HEK293 (cell line): Measurements from ENCODE around the gene EXOC8.

Experiments used
- BCL11B ChIP-seq: fragments of 450-650 bp; formaldehyde crosslinking; IDR thresholded peaks from 2 replicates; pipeline ENCODE4 v1.5.1; 2016; ENCODE audit warnings: low read depth, missing biosample characterization, missing genetic modification characterization
- GLIS1 ChIP-seq: fragments of 450-650 bp; formaldehyde crosslinking; IDR thresholded peaks from 2 replicates; pipeline ENCODE4 v1.5.1; 2016; ENCODE audit warnings: missing biosample characterization, missing genetic modification characterization
- HOXA7 ChIP-seq: sonication (generic); formaldehyde crosslinking; IDR thresholded peaks from 2 replicates; pipeline ENCODE4 v1.8.1; 2022; ENCODE audit warnings: missing genetic modification reagents, borderline replicate concordance
- HOXC10 ChIP-seq: sonication (generic); formaldehyde crosslinking; IDR thresholded peaks from 2 replicates; pipeline ENCODE4 v1.8.1; 2023; ENCODE audit warnings: mild to moderate bottlenecking, missing genetic modification reagents
- OSR2 ChIP-seq: fragments of 450-650 bp; formaldehyde crosslinking; IDR thresholded peaks from 2 replicates; pipeline ENCODE4 v1.5.1; 2016; ENCODE audit warnings: missing biosample characterization, missing genetic modification characterization
- SCRT1 ChIP-seq: fragments of 450-650 bp; formaldehyde crosslinking; IDR thresholded peaks from 2 replicates; pipeline ENCODE4 v1.5.1; 2016; ENCODE audit warnings: missing biosample characterization, missing genetic modification characterization, borderline replicate concordance
- SP7 ChIP-seq: fragments of 450-650 bp; formaldehyde crosslinking; IDR thresholded peaks from 2 replicates; pipeline ENCODE4 v1.5.1; 2016; ENCODE audit warnings: missing biosample characterization, missing genetic modification characterization
- YY1 ChIP-seq: fragments of 450-650 bp; formaldehyde crosslinking; IDR thresholded peaks from 2 replicates; pipeline ENCODE4 v1.5.1; 2018; ENCODE audit warnings: missing biosample characterization, missing genetic modification characterization
- ZBTB21 ChIP-seq: fragments of 450-650 bp; formaldehyde crosslinking; IDR thresholded peaks from 2 replicates; pipeline ENCODE4 v1.5.1; 2017; ENCODE audit warnings: missing biosample characterization, missing genetic modification characterization
- ZBTB49 ChIP-seq: fragments of 450-650 bp; formaldehyde crosslinking; IDR thresholded peaks from 2 replicates; pipeline ENCODE4 v1.5.1; 2016; ENCODE audit warnings: missing biosample characterization, missing genetic modification characterization, low read depth
- ZNF133 ChIP-seq: fragments of 450-650 bp; formaldehyde crosslinking; IDR thresholded peaks from 2 replicates; pipeline ENCODE4 v1.5.1; 2016; ENCODE audit warnings: missing biosample characterization, missing genetic modification characterization
- ZNF175 ChIP-seq: fragments of 450-650 bp; formaldehyde crosslinking; IDR thresholded peaks from 2 replicates; pipeline ENCODE4 v1.5.1; 2016; ENCODE audit warnings: missing biosample characterization, missing genetic modification characterization
- ZNF18 ChIP-seq: fragments of 450-650 bp; formaldehyde crosslinking; IDR thresholded peaks from 2 replicates; pipeline ENCODE4 v1.5.1; 2016; ENCODE audit warnings: missing biosample characterization, missing genetic modification characterization
- ZNF184 ChIP-seq: fragments of 450-650 bp; IDR thresholded peaks from 2 replicates; pipeline ENCODE4 v1.5.1; 2018; ENCODE audit warnings: missing biosample characterization, mild to moderate bottlenecking, missing genetic modification characterization
- ZNF223 ChIP-seq: fragments of 450-650 bp; formaldehyde crosslinking; IDR thresholded peaks from 2 replicates; pipeline ENCODE4 v1.5.1; 2016; ENCODE audit warnings: missing biosample characterization, missing genetic modification characterization
- ZNF239 ChIP-seq: fragments of 450-650 bp; formaldehyde crosslinking; IDR thresholded peaks from 2 replicates; pipeline ENCODE4 v1.5.1; 2016; ENCODE audit warnings: missing biosample characterization, missing genetic modification characterization
- ZNF280C ChIP-seq: fragments of 450-650 bp; formaldehyde crosslinking; IDR thresholded peaks from 2 replicates; pipeline ENCODE4 v1.5.1; 2016; ENCODE audit warnings: missing biosample characterization, missing genetic modification characterization
- ZNF394 ChIP-seq: fragments of 450-650 bp; formaldehyde crosslinking; IDR thresholded peaks from 2 replicates; pipeline ENCODE4 v1.5.1; 2016; ENCODE audit warnings: missing biosample characterization, missing genetic modification characterization, mild to moderate bottlenecking, moderate library complexity, borderline replicate concordance
- ZNF501 ChIP-seq: fragments of 450-650 bp; formaldehyde crosslinking; IDR thresholded peaks from 2 replicates; pipeline ENCODE4 v1.5.1; 2016; ENCODE audit warnings: missing biosample characterization, missing genetic modification characterization
- ZNF529 ChIP-seq: fragments of 450-650 bp; formaldehyde crosslinking; IDR thresholded peaks from 2 replicates; pipeline ENCODE4 v1.5.1; 2017; ENCODE audit warnings: missing genetic modification characterization, missing biosample characterization; ENCODE audit not compliant: insufficient replicate concordance
- ZNF654 ChIP-seq: fragments of 450-650 bp; formaldehyde crosslinking; IDR thresholded peaks from 2 replicates; pipeline ENCODE4 v1.5.1; 2016; ENCODE audit warnings: low read depth, missing biosample characterization, missing genetic modification characterization
- ZNF660 ChIP-seq: fragments of 450-650 bp; IDR thresholded peaks from 2 replicates; pipeline ENCODE4 v1.5.1; 2018; ENCODE audit warnings: missing biosample characterization, mild to moderate bottlenecking, missing genetic modification characterization
- ZNF747 ChIP-seq: fragments of 450-650 bp; formaldehyde crosslinking; IDR thresholded peaks from 2 replicates; pipeline ENCODE4 v1.5.1; 2016; ENCODE audit warnings: missing biosample characterization, missing genetic modification characterization
- ZNF791 ChIP-seq: fragments of 450-650 bp; formaldehyde crosslinking; IDR thresholded peaks from 2 replicates; pipeline ENCODE4 v1.5.1; 2016; ENCODE audit warnings: missing biosample characterization, missing genetic modification characterization
- ZSCAN16 ChIP-seq: fragments of 450-650 bp; formaldehyde crosslinking; IDR thresholded peaks from 2 replicates; pipeline ENCODE4 v1.5.1; 2016; ENCODE audit warnings: missing biosample characterization, missing genetic modification characterization
- TF ChIP-seq, protein P1 (sequence below): fragments of 450-650 bp; formaldehyde crosslinking; IDR thresholded peaks from 2 replicates; pipeline ENCODE4 v1.5.1; 2016; ENCODE audit warnings: missing biosample characterization, missing genetic modification characterization
- TF ChIP-seq, protein P2 (sequence below): fragments of 450-650 bp; formaldehyde crosslinking; IDR thresholded peaks from 2 replicates; pipeline ENCODE4 v1.5.1; 2017; ENCODE audit warnings: missing biosample characterization, missing genetic modification characterization
- TF ChIP-seq, protein P3 (sequence below): sonication (generic); formaldehyde crosslinking; IDR thresholded peaks from 2 replicates; pipeline ENCODE4 v1.8.1; 2022; ENCODE audit warnings: mild to moderate bottlenecking, moderate library complexity, missing genetic modification reagents

EXOC8 gene

DNA sequence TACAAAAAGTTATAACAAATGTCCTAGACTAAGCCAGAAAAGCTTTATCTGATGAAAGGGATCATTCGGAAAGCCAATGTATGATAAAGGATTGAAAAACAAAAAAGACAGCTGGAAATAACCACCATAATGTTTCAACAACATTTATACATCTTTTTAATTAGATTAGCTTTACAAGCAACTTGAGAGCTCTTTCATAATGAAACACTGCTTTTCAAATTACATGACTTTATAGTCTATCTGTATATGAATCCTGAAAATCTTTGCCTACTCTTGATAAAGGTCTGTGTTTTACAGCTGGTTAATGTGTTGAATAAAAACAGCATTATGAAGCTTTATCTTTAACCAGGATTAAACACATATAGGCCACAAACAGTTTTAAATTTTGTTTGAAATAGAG, 26.0 kb upstream of the EXOC8 start (continued):
- TF ChIP-seq ZBTB49 (tag by site-specific recombination) (no peak), ZSCAN16 (tag by site-specific recombination) (no peak), GLIS1 (no peak), ZNF501 (no peak), ZNF18 (tag by site-specific recombination) (peak; percentile 60; the same call in 1 of the 2 replicates), ZNF239 (tag by site-specific recombination) (no peak), ZNF223 (no peak), ZNF791 (tag by site-specific recombination) (no peak), YY1 (tag by site-specific recombination) (no peak), ZNF660 (tag by site-specific recombination) (no peak), SCRT1 (peak; percentile 50; the same call in 1 of the 2 replicates), ZBTB21 (tag by site-specific recombination) (no peak), ZNF133 (tag by site-specific recombination) (no peak), ZNF529 (tag by site-specific recombination) (no peak), ZNF280C (tag by site-specific recombination) (no peak), OSR2 (tag by site-specific recombination) (peak; percentile 64; the same call in 1 of the 2 replicates), ZNF175 (tag by site-specific recombination) (no peak), ZNF654 (tag by site-specific recombination) (no peak), HOXA7 (CRISPR knock-in tag) (no peak), HOXC10 (CRISPR knock-in tag) (no peak), ZNF184 (tag by site-specific recombination) (no peak), ZNF394 (tag by site-specific recombination) (no peak), ZNF747 (tag by site-specific recombination) (no peak), SP7 (no peak), BCL11B (peak; percentile 69)
- TF ChIP-seq, protein P1, sequence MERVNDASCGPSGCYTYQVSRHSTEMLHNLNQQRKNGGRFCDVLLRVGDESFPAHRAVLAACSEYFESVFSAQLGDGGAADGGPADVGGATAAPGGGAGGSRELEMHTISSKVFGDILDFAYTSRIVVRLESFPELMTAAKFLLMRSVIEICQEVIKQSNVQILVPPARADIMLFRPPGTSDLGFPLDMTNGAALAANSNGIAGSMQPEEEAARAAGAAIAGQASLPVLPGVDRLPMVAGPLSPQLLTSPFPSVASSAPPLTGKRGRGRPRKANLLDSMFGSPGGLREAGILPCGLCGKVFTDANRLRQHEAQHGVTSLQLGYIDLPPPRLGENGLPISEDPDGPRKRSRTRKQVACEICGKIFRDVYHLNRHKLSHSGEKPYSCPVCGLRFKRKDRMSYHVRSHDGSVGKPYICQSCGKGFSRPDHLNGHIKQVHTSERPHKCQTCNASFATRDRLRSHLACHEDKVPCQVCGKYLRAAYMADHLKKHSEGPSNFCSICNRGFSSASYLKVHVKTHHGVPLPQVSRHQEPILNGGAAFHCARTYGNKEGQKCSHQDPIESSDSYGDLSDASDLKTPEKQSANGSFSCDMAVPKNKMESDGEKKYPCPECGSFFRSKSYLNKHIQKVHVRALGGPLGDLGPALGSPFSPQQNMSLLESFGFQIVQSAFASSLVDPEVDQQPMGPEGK (tag by site-specific recombination), result no peak
- TF ChIP-seq, protein P2, sequence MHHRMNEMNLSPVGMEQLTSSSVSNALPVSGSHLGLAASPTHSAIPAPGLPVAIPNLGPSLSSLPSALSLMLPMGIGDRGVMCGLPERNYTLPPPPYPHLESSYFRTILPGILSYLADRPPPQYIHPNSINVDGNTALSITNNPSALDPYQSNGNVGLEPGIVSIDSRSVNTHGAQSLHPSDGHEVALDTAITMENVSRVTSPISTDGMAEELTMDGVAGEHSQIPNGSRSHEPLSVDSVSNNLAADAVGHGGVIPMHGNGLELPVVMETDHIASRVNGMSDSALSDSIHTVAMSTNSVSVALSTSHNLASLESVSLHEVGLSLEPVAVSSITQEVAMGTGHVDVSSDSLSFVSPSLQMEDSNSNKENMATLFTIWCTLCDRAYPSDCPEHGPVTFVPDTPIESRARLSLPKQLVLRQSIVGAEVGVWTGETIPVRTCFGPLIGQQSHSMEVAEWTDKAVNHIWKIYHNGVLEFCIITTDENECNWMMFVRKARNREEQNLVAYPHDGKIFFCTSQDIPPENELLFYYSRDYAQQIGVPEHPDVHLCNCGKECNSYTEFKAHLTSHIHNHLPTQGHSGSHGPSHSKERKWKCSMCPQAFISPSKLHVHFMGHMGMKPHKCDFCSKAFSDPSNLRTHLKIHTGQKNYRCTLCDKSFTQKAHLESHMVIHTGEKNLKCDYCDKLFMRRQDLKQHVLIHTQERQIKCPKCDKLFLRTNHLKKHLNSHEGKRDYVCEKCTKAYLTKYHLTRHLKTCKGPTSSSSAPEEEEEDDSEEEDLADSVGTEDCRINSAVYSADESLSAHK (tag by site-specific recombination), result no peak; the same call in 1 of the 2 replicates
- TF ChIP-seq, protein P3, sequence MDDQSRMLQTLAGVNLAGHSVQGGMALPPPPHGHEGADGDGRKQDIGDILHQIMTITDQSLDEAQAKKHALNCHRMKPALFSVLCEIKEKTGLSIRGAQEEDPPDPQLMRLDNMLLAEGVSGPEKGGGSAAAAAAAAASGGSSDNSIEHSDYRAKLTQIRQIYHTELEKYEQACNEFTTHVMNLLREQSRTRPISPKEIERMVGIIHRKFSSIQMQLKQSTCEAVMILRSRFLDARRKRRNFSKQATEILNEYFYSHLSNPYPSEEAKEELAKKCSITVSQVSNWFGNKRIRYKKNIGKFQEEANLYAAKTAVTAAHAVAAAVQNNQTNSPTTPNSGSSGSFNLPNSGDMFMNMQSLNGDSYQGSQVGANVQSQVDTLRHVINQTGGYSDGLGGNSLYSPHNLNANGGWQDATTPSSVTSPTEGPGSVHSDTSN (CRISPR knock-in tag), result no peak
